Fibroblast of lung (primary cell): ENCODE data around the gene CCL5. TPM values are rescaled to one million over a fixed set of nuclear protein-coding genes. Genes with fewer than 3 reads are reported as not detected.

Source experiments
- DNase-seq, 2 donors: peaks; one replicate each; pipeline versions ENCODE4 v3.0.0 to v3.0.0-alpha.2; 2010; ENCODE audit warnings: low read depth in 2 of 2
- H2AFZ ChIP-seq: 2 replicates; pipeline ENCODE4 v1.5.1; 2012; ENCODE audit warnings: low read length, control low read depth, inconsistent platforms
- H3K27ac ChIP-seq: 2 replicates; pipeline ENCODE4 v1.5.1; 2011; ENCODE audit warnings: low read length, control low read depth; ENCODE audit not compliant: insufficient read depth
- H3K27me3 ChIP-seq: 2 replicates; pipeline ENCODE4 v1.5.1; 2011; ENCODE audit warnings: mild to moderate bottlenecking, low read length; ENCODE audit not compliant: control insufficient read depth, insufficient read depth
- H3K36me3 ChIP-seq: 2 replicates; pipeline ENCODE4 v1.5.1; 2011; ENCODE audit warnings: low read length; ENCODE audit not compliant: control insufficient read depth, insufficient read depth
- H3K4me1 ChIP-seq: 2 replicates; pipeline ENCODE4 v1.5.1; 2011; ENCODE audit warnings: low read length; ENCODE audit not compliant: control insufficient read depth, insufficient read depth; ENCODE audit errors: extremely low read depth
- H3K4me2 ChIP-seq: 2 replicates; pipeline ENCODE4 v1.5.1; 2011; ENCODE audit warnings: low read length, control low read depth; ENCODE audit not compliant: insufficient read depth; ENCODE audit errors: extremely low read depth
- H3K4me3 ChIP-seq, 4 experiments: fragments of 200-600 bp in 1 of 4; sonication (generic) in 1 of 4; replicated peaks in 1 of 4; 2 replicates each; pipeline ENCODE4 v1.5.1; 2011 to 2016; ENCODE audit warnings: low read length in 4 of 4, low read depth in 3 of 4, mild to moderate bottlenecking in 3 of 4, control low read depth in 2 of 4, inconsistent platforms in 1 of 4, mixed read lengths in 1 of 4; ENCODE audit not compliant: insufficient read depth in 1 of 4; ENCODE audit errors: control extremely low read depth in 1 of 4
- H3K79me2 ChIP-seq: 2 replicates; pipeline ENCODE4 v1.5.1; 2012; ENCODE audit warnings: mild to moderate bottlenecking, low read length, inconsistent platforms; ENCODE audit not compliant: control insufficient read depth, insufficient read depth
- H3K9ac ChIP-seq: 2 replicates; pipeline ENCODE4 v1.5.1; 2011; ENCODE audit warnings: mild to moderate bottlenecking, low read length, control low read depth; ENCODE audit not compliant: insufficient read depth
- H3K9me3 ChIP-seq: 2 replicates; pipeline ENCODE4 v1.5.1; 2012; ENCODE audit warnings: low read depth, low read length; ENCODE audit not compliant: control insufficient read depth, insufficient read depth
- H4K20me1 ChIP-seq: 2 replicates; pipeline ENCODE4 v1.5.1; 2011; ENCODE audit warnings: low read length; ENCODE audit not compliant: control insufficient read depth, insufficient read depth; ENCODE audit errors: extremely low read depth
- CTCF ChIP-seq, 2 donors: IDR thresholded peaks in 1 of 2; conservative IDR thresholded peaks in 1 of 2; 1 replicate in 1 of 2; 2 replicates in 1 of 2; pipeline ENCODE4 v1.5.1; 2011 to 2012; ENCODE audit warnings: low read length in 2 of 2, control low read depth in 1 of 2, inconsistent platforms in 1 of 2, low read depth in 1 of 2, mild to moderate bottlenecking in 1 of 2
- EZH2 ChIP-seq: IDR thresholded peaks from 2 replicates; pipeline ENCODE4 v1.5.1; 2012; ENCODE audit warnings: low read length, control low read depth, mild to moderate bottlenecking; ENCODE audit errors: missing control alignments
- polyA plus RNA-seq, 2 donors: library from polyadenylated mRNA; depleted of rRNA in 1 of 2; stranded (reverse) in 1 of 2; unstranded in 1 of 2; fragments of >200 nt; gene quantifications; 2 replicates each; pipeline ENCODE4 v1.2.1, GENCODE V29; 2011 to 2012; ENCODE audit warnings: missing spikeins in 1 of 2
- total RNA-seq: library from RNA; depleted of rRNA; stranded (reverse); fragments of >200 nt; gene quantifications from 2 replicates; pipeline ENCODE4 v1.2.1, GENCODE V29; 2014

Gene CCL5
- total and polyA plus RNA-seq, 2 donors (not counting 1 experiment from before 2014, with no cell fraction given), result 0.07 TPM; not detected in 1

- Histone ChIP-seq H4K20me1 (no peaks in the 10 kb centered on the region), H3K9me3 (no peaks in the 10 kb centered on the region), H3K4me2 (no peak overlapping the region), H3K4me1 (no peaks in the 10 kb centered on the region), H3K27me3 (no peaks in the 10 kb centered on the region), H3K27ac (no peak overlapping the region), H3K79me2 (no peaks in the 10 kb centered on the region), H3K36me3 (no peaks in the 10 kb centered on the region), H3K9ac (no peak overlapping the region), H3K4me3 (no peak overlapping the region), H2AFZ (no peak overlapping the region)
- DNase-seq, result no peak
- no peak for TF ChIP-seq EZH2
- TF ChIP-seq CTCF (conservative IDR thresholded peaks at IDR 0.05 in 1 of 2, IDR thresholded peaks at IDR 0.05 in 1 of 2; ENCODE audit: low read depth in 1 of 2, low read length in 2 of 2), result no peak
Observed at GRCh38 chr17:35844547-35844946, 35.6 kb downstream of the CCL5 start.

GRCh38 chr17:35843698-35844097 is 36.5 kb downstream of the CCL5 start:
- Histone ChIP-seq H3K36me3 (no peaks in the 10 kb centered on the region), H4K20me1 (no peaks in the 10 kb centered on the region)
- TF ChIP-seq EZH2 (no peak), CTCF (conservative IDR thresholded peaks at IDR 0.05 in 1 of 2, IDR thresholded peaks at IDR 0.05 in 1 of 2; ENCODE audit: low read depth in 1 of 2, low read length in 2 of 2) (no peak)

GRCh38 chr17:35842239-35842638 is 37.9 kb downstream of the CCL5 start:
- TF ChIP-seq CTCF (conservative IDR thresholded peaks at IDR 0.05 in 1 of 2, IDR thresholded peaks at IDR 0.05 in 1 of 2; ENCODE audit: low read depth in 1 of 2, low read length in 2 of 2) (no peak), EZH2 (no peak)
- Histone ChIP-seq H3K4me1 (no peaks in the 10 kb centered on the region), H2AFZ (no peak overlapping the region), H3K9me3 (no peaks in the 10 kb centered on the region), H3K36me3 (peaks cover 2% of the 10 kb centered on the region), H3K27me3 (no peaks in the 10 kb centered on the region), H4K20me1 (no peaks in the 10 kb centered on the region), H3K27ac (no peak overlapping the region), H3K4me3 (no peak overlapping the region), H3K79me2 (no peaks in the 10 kb centered on the region), H3K9ac (no peak overlapping the region), H3K4me2 (no peak overlapping the region)
- DNase-seq, result no peak

More at GRCh38 chr17:35843698-35844097, 36.5 kb downstream of the CCL5 start:
- H3K9me3 ChIP-seq, result no peaks in the 10 kb centered on the region
- H2AFZ ChIP-seq, result no peak overlapping the region
- H3K9ac ChIP-seq, result no peak overlapping the region
- DNase-seq, result no peak
- no peak overlapping the region for H3K27ac ChIP-seq
- no peak overlapping the region for H3K4me2 ChIP-seq
- no peaks in the 10 kb centered on the region for H3K27me3 ChIP-seq
- H3K4me1 ChIP-seq, result no peaks in the 10 kb centered on the region
- H3K79me2 ChIP-seq, result no peaks in the 10 kb centered on the region
- H3K4me3 ChIP-seq, result no peak overlapping the region
